ENCODE data around the gene PCED1A.

Gene PCED1A

DNA sequence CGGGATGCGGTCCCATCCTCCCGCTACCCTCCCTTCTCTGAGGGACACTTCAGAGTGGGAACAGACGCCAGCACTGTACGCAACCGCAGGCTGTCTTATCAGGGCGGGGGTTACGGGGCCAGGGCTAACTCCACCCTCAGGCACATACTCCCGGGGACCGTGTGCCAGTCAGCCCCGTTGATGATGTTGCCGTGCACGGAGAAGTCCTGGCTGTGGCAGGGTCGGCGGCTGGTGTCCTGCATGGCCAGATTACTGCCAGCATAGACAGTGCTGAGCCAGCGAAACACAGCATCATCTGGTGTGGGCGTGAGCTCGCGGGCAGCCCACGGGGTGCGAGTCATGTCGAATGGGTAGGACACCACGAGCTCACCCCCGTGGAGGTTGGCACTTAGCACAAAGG is 45.0 kb downstream of the PCED1A start:
- Histone ChIP-seq H3K4me2 (ENCODE audit: low read length) (no peak overlapping the region), H3K36me3 (ENCODE audit: insufficient read depth, low read length) (no peaks in the 10 kb centered on the region), H3K9ac (ENCODE audit: low read length) (no peak overlapping the region), H3K9me3 (ENCODE audit: low read length) (no peaks in the 10 kb centered on the region), H3K79me2 (ENCODE audit: insufficient read depth, low read length) (no peaks in the 10 kb centered on the region), H3K27ac (ENCODE audit: low read depth, low read length, poor library complexity, severe bottlenecking) (no peak overlapping the region), H3F3A (ENCODE audit: insufficient read depth, low read length) (no peaks in the 10 kb centered on the region), H3K4me1 (ENCODE audit: insufficient read depth, low read length, severe bottlenecking) (no peaks in the 10 kb centered on the region), H2AFZ (ENCODE audit: low read length) (no peak overlapping the region), H3K4me3 (ENCODE audit: low read depth, low read length, poor library complexity, severe bottlenecking) (no peak overlapping the region), H4K20me1 (ENCODE audit: insufficient read depth, low read length) (no peaks in the 10 kb centered on the region), H3K9me2 (ENCODE audit: low read depth, low read length) (no peaks in the 10 kb centered on the region), H3K27me3 (ENCODE audit: insufficient read depth, low read length) (peaks cover 9% of the 10 kb centered on the region; the same call in 1 of the 2 replicates)
- TF ChIP-seq CTCF (IDR thresholded peaks at IDR 0.05; ENCODE audit: low read length) (no peak), EZH2 (IDR thresholded peaks at IDR 0.05; ENCODE audit: borderline replicate concordance, low read length) (no peak)

DNA sequence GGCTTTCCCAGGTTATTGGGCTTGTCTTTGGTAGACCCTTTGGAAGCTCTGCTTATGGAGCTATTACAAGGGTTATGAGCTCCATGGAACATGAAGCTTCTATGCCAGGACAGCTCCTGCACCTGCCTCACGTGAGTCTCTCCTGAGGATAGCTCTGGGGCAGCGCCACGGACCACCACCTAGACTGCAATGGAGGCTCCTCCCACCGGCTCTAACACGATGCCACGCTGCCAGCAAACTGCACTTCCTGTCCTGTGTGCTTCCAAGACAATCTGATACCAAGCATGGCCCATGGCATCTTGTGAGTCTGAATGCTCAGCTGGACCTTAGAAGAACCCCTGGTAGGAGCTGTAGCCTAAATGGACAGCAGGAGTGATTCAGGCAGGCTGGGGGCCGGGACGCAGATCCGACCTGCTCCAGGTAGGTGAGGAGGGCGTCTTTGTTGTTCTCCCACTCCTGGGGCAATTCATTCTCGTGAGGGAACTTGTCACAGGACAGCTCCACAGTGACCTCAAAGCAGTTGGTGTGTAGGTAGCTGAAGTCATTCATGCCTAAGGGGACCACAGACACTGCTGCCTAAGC is 45.5 kb downstream of the PCED1A start:
- no peaks in the 10 kb centered on the region for H3K79me2 ChIP-seq (ENCODE audit: insufficient read depth, low read length)
- no peak overlapping the region for H2AFZ ChIP-seq (ENCODE audit: low read length)
- no peaks in the 10 kb centered on the region for H3K4me1 ChIP-seq (ENCODE audit: insufficient read depth, low read length, severe bottlenecking)
- no peak overlapping the region for H3K4me3 ChIP-seq (ENCODE audit: low read depth, low read length, poor library complexity, severe bottlenecking)
- no peak overlapping the region for H3K27ac ChIP-seq (ENCODE audit: low read depth, low read length, poor library complexity, severe bottlenecking)
- H3K9me2 ChIP-seq (ENCODE audit: low read depth, low read length) = no peaks in the 10 kb centered on the region
- no peaks in the 10 kb centered on the region for H3K36me3 ChIP-seq (ENCODE audit: insufficient read depth, low read length)
- peaks cover 9% of the 10 kb centered on the region; the same call in 1 of the 2 replicates for H3K27me3 ChIP-seq (ENCODE audit: insufficient read depth, low read length)
- H3K4me2 ChIP-seq (ENCODE audit: low read length) = no peak overlapping the region
- H4K20me1 ChIP-seq (ENCODE audit: insufficient read depth, low read length) = no peaks in the 10 kb centered on the region
- TF ChIP-seq EZH2 (IDR thresholded peaks at IDR 0.05; ENCODE audit: borderline replicate concordance, low read length) (no peak), CTCF (IDR thresholded peaks at IDR 0.05; ENCODE audit: low read length) (no peak)
- no peak overlapping the region for H3K9ac ChIP-seq (ENCODE audit: low read length)
- no peaks in the 10 kb centered on the region for H3F3A ChIP-seq (ENCODE audit: insufficient read depth, low read length)
- no peaks in the 10 kb centered on the region for H3K9me3 ChIP-seq (ENCODE audit: low read length)

GRCh38 chr20:2794202-2794748 is 46.2 kb downstream of the PCED1A start:
- no peaks in the 10 kb centered on the region for H4K20me1 ChIP-seq (ENCODE audit: insufficient read depth, low read length)
- no peak overlapping the region for H3K9ac ChIP-seq (ENCODE audit: low read length)
- peaks cover 9% of the 10 kb centered on the region; the same call in 1 of the 2 replicates for H3K27me3 ChIP-seq (ENCODE audit: insufficient read depth, low read length)
- H2AFZ ChIP-seq (ENCODE audit: low read length) = no peak overlapping the region
- no peak overlapping the region for H3K4me3 ChIP-seq (ENCODE audit: low read depth, low read length, poor library complexity, severe bottlenecking)
- H3F3A ChIP-seq (ENCODE audit: insufficient read depth, low read length) = no peaks in the 10 kb centered on the region
- no peak overlapping the region for H3K4me2 ChIP-seq (ENCODE audit: low read length)
- H3K36me3 ChIP-seq (ENCODE audit: insufficient read depth, low read length) = no peaks in the 10 kb centered on the region
- no peaks in the 10 kb centered on the region for H3K9me2 ChIP-seq (ENCODE audit: low read depth, low read length)
- TF ChIP-seq EZH2 (IDR thresholded peaks at IDR 0.05; ENCODE audit: borderline replicate concordance, low read length) (no peak), CTCF (IDR thresholded peaks at IDR 0.05; ENCODE audit: low read length) (no peak)
- H3K9me3 ChIP-seq (ENCODE audit: low read length) = no peaks in the 10 kb centered on the region
- no peak overlapping the region for H3K27ac ChIP-seq (ENCODE audit: low read depth, low read length, poor library complexity, severe bottlenecking)
- no peaks in the 10 kb centered on the region for H3K79me2 ChIP-seq (ENCODE audit: insufficient read depth, low read length)
- H3K4me1 ChIP-seq (ENCODE audit: insufficient read depth, low read length, severe bottlenecking) = no peaks in the 10 kb centered on the region

Data from OCI-LY1 (cell line).